Measurements from ENCODE around the gene HTR3B. TPM values are rescaled to one million over a fixed set of nuclear protein-coding genes. Genes with fewer than 3 reads are reported as not detected.
A peak's percentile ranks its signal among the peaks of the same experiment; 100 is the strongest.
"Not testable (repeated sequence)": the region's sequence is repeated elsewhere in the genome, so short reads cannot be mapped to it uniquely, and the experiment has no call there.

The HTR3B gene
- polyA plus RNA-seq, 1 donor from 2014 or later = not detected

GRCh38 chr11:113946162-113946561 lies 41.6 kb downstream of the HTR3B start:
- peaks cover 17 to 24% (median 21%) of the 10 kb centered on the region in 3 donors for H3K4me1 Mint-ChIP-seq
- H3K27ac Mint-ChIP-seq = peak overlapping the region in 1 of 3 donors; percentile 54
- not testable (repeated sequence) for H3K27me3 Mint-ChIP-seq, H3K36me3 Mint-ChIP-seq, H3K4me3 Mint-ChIP-seq, H3K9me3 Mint-ChIP-seq

GRCh38 chr11:113947994-113948393 lies 43.4 kb downstream of the HTR3B start:
- H3K4me1 Mint-ChIP-seq = peaks cover 17 to 25% (median 21%) of the 10 kb centered on the region in 3 donors
- H3K9me3 Mint-ChIP-seq = no peaks in the 10 kb centered on the region
- H3K27ac Mint-ChIP-seq = peak overlapping the region; percentile 18 to 75 (median 48)

GRCh38 chr11:113949891-113950290 lies 45.3 kb downstream of the HTR3B start:
- Mint-ChIP-seq H3K9me3 (no peaks in the 10 kb centered on the region), H3K27ac (peak overlapping the region; percentile 36 to 76 (median 60)), H3K36me3 (peaks cover 3% of the 10 kb centered on the region), H3K4me3 (no peak overlapping the region), H3K4me1 (peaks cover 17 to 25% (median 21%) of the 10 kb centered on the region in 3 donors), H3K27me3 (peaks cover 2% of the 10 kb centered on the region)

More at GRCh38 chr11:113947994-113948393, 43.4 kb downstream of the HTR3B start:
- peak overlapping the region in 2 of 4 donors; percentile 39 to 79 for H3K4me3 Mint-ChIP-seq
- H3K36me3 Mint-ChIP-seq = peaks cover 3% of the 10 kb centered on the region
- peaks cover 2% of the 10 kb centered on the region for H3K27me3 Mint-ChIP-seq

- Mint-ChIP-seq H3K27ac (peak overlapping the region in 1 of 3 donors; percentile 92), H3K4me3 (no peak overlapping the region), H3K36me3 (peaks cover 3% of the 10 kb centered on the region), H3K9me3 (no peaks in the 10 kb centered on the region), H3K4me1 (peaks cover 16 to 20% (median 18%) of the 10 kb centered on the region in 3 donors), H3K27me3 (no peaks in the 10 kb centered on the region)
These were observed 46.9 kb downstream of the HTR3B start for GRCh38 chr11:113951537-113951936.

GRCh38 chr11:113952070-113952469 lies 47.5 kb downstream of the HTR3B start:
- Mint-ChIP-seq H3K27ac (peak overlapping the region in 1 of 3 donors; percentile 92), H3K4me1 (peaks cover 13 to 16% (median 15%) of the 10 kb centered on the region in 3 donors), H3K4me3 (no peak overlapping the region), H3K36me3 (peaks cover 3% of the 10 kb centered on the region), H3K9me3 (no peaks in the 10 kb centered on the region), H3K27me3 (peaks cover 2% of the 10 kb centered on the region)

- Mint-ChIP-seq H3K27ac (no peak overlapping the region), H3K4me3 (peak overlapping the region in 1 of 4 donors; percentile 70), H3K27me3 (peaks cover 2% of the 10 kb centered on the region), H3K4me1 (peaks cover 9 to 13% (median 11%) of the 10 kb centered on the region in 3 donors), H3K9me3 (no peaks in the 10 kb centered on the region), H3K36me3 (peaks cover 3% of the 10 kb centered on the region)
These were observed 48.0 kb downstream of the HTR3B start for GRCh38 chr11:113952588-113952987.

GRCh38 chr11:113954235-113954634 lies 49.6 kb downstream of the HTR3B start:
- Mint-ChIP-seq H3K27ac (no peak overlapping the region), H3K4me1 (peaks cover 0 to 5% (median 2%) of the 10 kb centered on the region in 3 donors), H3K9me3 (no peaks in the 10 kb centered on the region), H3K36me3 (peaks cover 3% of the 10 kb centered on the region), H3K27me3 (peaks cover 2% of the 10 kb centered on the region), H3K4me3 (no peak overlapping the region)

- Mint-ChIP-seq H3K27ac (no peak overlapping the region), H3K9me3 (no peaks in the 10 kb centered on the region)
These were observed 52.4 kb downstream of the HTR3B start for GRCh38 chr11:113956986-113957385.

GRCh38 chr11:113960702-113961330 lies 56.2 kb downstream of the HTR3B start:
- peaks cover 0 to 4% (median 1%) of the 10 kb centered on the region in 3 donors for H3K4me1 Mint-ChIP-seq
- H3K27ac Mint-ChIP-seq = no peak overlapping the region
- no peaks in the 10 kb centered on the region for H3K9me3 Mint-ChIP-seq
- peak overlapping the region in 1 of 4 donors; percentile 55 for H3K4me3 Mint-ChIP-seq
- peaks cover 2% of the 10 kb centered on the region for H3K27me3 Mint-ChIP-seq
- H3K36me3 Mint-ChIP-seq = no peaks in the 10 kb centered on the region

More at GRCh38 chr11:113956986-113957385, 52.4 kb downstream of the HTR3B start:
- Mint-ChIP-seq H3K36me3 (no peaks in the 10 kb centered on the region), H3K4me1 (peaks cover 0 to 4% (median 0%) of the 10 kb centered on the region in 3 donors), H3K27me3 (peaks cover 2% of the 10 kb centered on the region), H3K4me3 (no peak overlapping the region)

GRCh38 chr11:113967361-113967760 lies 62.8 kb downstream of the HTR3B start:
- H3K27ac Mint-ChIP-seq = no peak overlapping the region
- H3K4me3 Mint-ChIP-seq = no peak overlapping the region
- H3K9me3 Mint-ChIP-seq = no peaks in the 10 kb centered on the region
- no peaks in the 10 kb centered on the region for H3K27me3 Mint-ChIP-seq
- peaks cover 9 to 15% (median 10%) of the 10 kb centered on the region in 3 donors for H3K4me1 Mint-ChIP-seq
- H3K36me3 Mint-ChIP-seq = no peaks in the 10 kb centered on the region

GRCh38 chr11:113971506-113972195 lies 67.1 kb downstream of the HTR3B start:
- Mint-ChIP-seq H3K4me1 (peaks cover 21 to 44% (median 31%) of the 10 kb centered on the region in 3 donors), H3K27ac (no peak overlapping the region), H3K9me3 (no peaks in the 10 kb centered on the region), H3K27me3 (no peaks in the 10 kb centered on the region), H3K36me3 (no peaks in the 10 kb centered on the region), H3K4me3 (no peak overlapping the region)

GRCh38 chr11:113974741-113975470 lies 70.3 kb downstream of the HTR3B start, which contains the start of gene HTR3A:
Gene HTR3A (plus strand): TSS chr11:113975108. CDS start chr11:113975326, 218 bp downstream.
- no peaks in the 10 kb centered on the region for H3K9me3 Mint-ChIP-seq
- peak within 1 kb of the TSS; percentile 63 to 99 (median 96) for H3K27ac Mint-ChIP-seq
- peak within 1 kb of the TSS in 3 of 4 donors; percentile 69 to 76 (median 75) for H3K4me3 Mint-ChIP-seq
- H3K27me3 Mint-ChIP-seq = no peaks in the 10 kb centered on the region
- H3K4me1 Mint-ChIP-seq = peaks cover 26 to 55% (median 42%) of the 10 kb centered on the region in 3 donors
- no peaks in the 10 kb centered on the region for H3K36me3 Mint-ChIP-seq

- peak overlapping the region; percentile 96 to 100 (median 99) for H3K27ac Mint-ChIP-seq
- peak overlapping the region; percentile 70 to 90 (median 82) for H3K4me3 Mint-ChIP-seq
These were observed 72.5 kb downstream of the HTR3B start for GRCh38 chr11:113977071-113977490.

GRCh38 chr11:113977701-113978100 lies 73.1 kb downstream of the HTR3B start:
- H3K27me3 Mint-ChIP-seq = no peaks in the 10 kb centered on the region
- H3K4me3 Mint-ChIP-seq = peak overlapping the region; percentile 70 to 90 (median 82)
- peaks cover 32 to 67% (median 55%) of the 10 kb centered on the region in 3 donors for H3K4me1 Mint-ChIP-seq
- H3K9me3 Mint-ChIP-seq = no peaks in the 10 kb centered on the region
- no peaks in the 10 kb centered on the region for H3K36me3 Mint-ChIP-seq
- peak overlapping the region; percentile 96 to 100 (median 99) for H3K27ac Mint-ChIP-seq

More at GRCh38 chr11:113977071-113977490, 72.5 kb downstream of the HTR3B start:
- H3K27me3 Mint-ChIP-seq = no peaks in the 10 kb centered on the region
- no peaks in the 10 kb centered on the region for H3K9me3 Mint-ChIP-seq
- H3K4me1 Mint-ChIP-seq = peaks cover 36 to 70% (median 52%) of the 10 kb centered on the region in 3 donors
- no peaks in the 10 kb centered on the region for H3K36me3 Mint-ChIP-seq
